HCT116 (cell line): Measurements from ENCODE around the gene SMIM32. TPM values are rescaled to one million over a fixed set of nuclear protein-coding genes. Genes with fewer than 3 reads are reported as not detected.

Experiments used
- ATAC-seq: fragments of 200-7000 bp; cut with Tn5 transposase; 2 replicates; pipeline ENCODE4 v1.9.1; 2020; ENCODE audit warnings: mild to moderate bottlenecking, moderate library complexity
- BruUV-seq: library from RNA; stranded (reverse); fragments of 400-500 nt; replicated peaks from 2 replicates; lab custom pipeline; 2021; lab: Mats Ljungman, UMichigan
- CTCF ChIA-PET: fragments of 300-600 bp; sonication (Branson Sonifier 250); formaldehyde crosslinking; loops from one replicate; lab custom pipeline; 2021; ENCODE audit warnings: antibody characterized with exemption; lab: Charles Lee
- POLR2A ChIA-PET: fragments of 300-600, 350-600 bp; sonication (Branson Sonifier 250); formaldehyde crosslinking; loops from one replicate; lab custom pipeline; 2021; ENCODE audit warnings: antibody characterized with exemption; lab: Charles Lee
- RAD21 ChIA-PET, 2 experiments: fragments of 300-600 bp; sonication (Branson Sonifier 250); formaldehyde crosslinking; loops; one replicate each; lab custom pipeline; 2023; ENCODE audit warnings: low total read pairs in 2 of 2; ENCODE audit not compliant: uncharacterized antibody in 2 of 2, unreplicated experiment in 2 of 2, low non-redundant PET in 1 of 2; lab: Charles Lee
- DNase-seq: peaks from one replicate; pipeline ENCODE4 v3.0.0-alpha.2; 2010; ENCODE audit warnings: low read depth, low spot score
- H2AFZ ChIP-seq: fragments of 200-600 bp; shearing (Covaris generic), sonication (generic); 2 replicates; pipeline ENCODE4 v1.6.1; 2017; ENCODE audit warnings: low read depth, mixed run types, mixed read lengths, antibody characterized with exemption, low read length; ENCODE audit not compliant: poor library complexity, severe bottlenecking
- H3K27ac ChIP-seq: 2 replicates; pipeline ENCODE4 v1.5.1; 2012; ENCODE audit warnings: low read depth, low read length
- H3K27me3 ChIP-seq: fragments of 200-600 bp; sonication (generic); 2 replicates; pipeline ENCODE4 v1.6.1; 2016; ENCODE audit warnings: mixed run types, low read length, mixed read lengths; ENCODE audit not compliant: insufficient read depth
- H3K36me3 ChIP-seq, 2 experiments: fragments of 200-500 bp in 1 of 2; fragments of 200-600 bp in 1 of 2; sonication (Bioruptor generic) in 1 of 2; sonication (generic) in 1 of 2; 2 replicates each; pipeline versions ENCODE4 v1.5.1 to v1.6.1; 2014 to 2016; ENCODE audit warnings: low read length in 2 of 2, inconsistent platforms in 1 of 2, mixed read lengths in 1 of 2, mixed run types in 1 of 2; ENCODE audit not compliant: insufficient read depth in 2 of 2, control insufficient read depth in 1 of 2
- H3K4me1 ChIP-seq, 2 experiments: fragments of 200-600 bp in 1 of 2; sonication (generic) in 1 of 2; 2 replicates each; pipeline versions ENCODE4 v1.5.1 to v1.6.1; 2012 to 2017; ENCODE audit warnings: low read length in 2 of 2, inconsistent platforms in 1 of 2, mild to moderate bottlenecking in 1 of 2, mixed read lengths in 1 of 2, mixed run types in 1 of 2, moderate library complexity in 1 of 2; ENCODE audit not compliant: insufficient read depth in 2 of 2, control insufficient read depth in 1 of 2
- H3K4me2 ChIP-seq: fragments of 200-600 bp; sonication (generic); 2 replicates; pipeline ENCODE4 v1.6.1; 2017; ENCODE audit warnings: mixed run types, low read length, mixed read lengths
- H3K4me3 ChIP-seq, 2 experiments: fragments of 200-600 bp in 1 of 2; sonication (generic) in 1 of 2; replicated peaks in 1 of 2; 2 replicates each; pipeline ENCODE4 v1.5.1; 2011 to 2016; ENCODE audit warnings: low read length in 2 of 2, control low read depth in 1 of 2, low read depth in 1 of 2, mild to moderate bottlenecking in 1 of 2, mixed read lengths in 1 of 2, mixed run types in 1 of 2
- H3K79me2 ChIP-seq: fragments of 200-600 bp; sonication (generic); 2 replicates; pipeline ENCODE4 v1.6.1; 2017; ENCODE audit warnings: mild to moderate bottlenecking, mixed run types, low read length, moderate library complexity, mixed read lengths; ENCODE audit not compliant: insufficient read depth
- H3K9ac ChIP-seq: fragments of 200-600 bp; sonication (generic); 2 replicates; pipeline ENCODE4 v1.6.1; 2016; ENCODE audit warnings: low read length, mixed read lengths
- H3K9me2 ChIP-seq: fragments of 200-600 bp; sonication (generic), shearing (Covaris generic); 2 replicates; pipeline ENCODE4 v1.6.1; 2017; ENCODE audit warnings: mixed run types, mild to moderate bottlenecking, moderate library complexity; ENCODE audit not compliant: insufficient read depth
- H3K9me3 ChIP-seq, 2 experiments: fragments of 200-500 bp in 1 of 2; fragments of 200-600 bp in 1 of 2; sonication (Bioruptor generic) in 1 of 2; sonication (generic) in 1 of 2; 2 replicates each; pipeline ENCODE4 v1.6.1; 2014 to 2017; ENCODE audit warnings: low read length in 2 of 2, mixed read lengths in 2 of 2, inconsistent platforms in 1 of 2, low read depth in 1 of 2, mild to moderate bottlenecking in 1 of 2, mixed run types in 1 of 2, moderate library complexity in 1 of 2; ENCODE audit not compliant: control insufficient read depth in 1 of 2, insufficient read depth in 1 of 2
- H4K20me1 ChIP-seq: fragments of 200-600 bp; sonication (generic), shearing (Covaris generic); 2 replicates; pipeline ENCODE4 v1.6.1; 2017; ENCODE audit warnings: mixed run types, mild to moderate bottlenecking, moderate library complexity; ENCODE audit not compliant: insufficient read depth
- EGR1 ChIP-seq: IDR thresholded peaks from 2 replicates; pipeline ENCODE4 v1.6.1; 2012; ENCODE audit warnings: low read depth
- ELF1 ChIP-seq: IDR thresholded peaks from 2 replicates; pipeline ENCODE4 v1.6.1; 2012; ENCODE audit warnings: low read depth, borderline replicate concordance
- EZH2 ChIP-seq: fragments of 200-600 bp; sonication (generic); IDR thresholded peaks from 2 replicates; pipeline ENCODE4 v1.6.1; 2017; ENCODE audit warnings: antibody characterized with exemption, mixed run types
- EZH2phosphoT487 ChIP-seq: fragments of 200-600 bp; IDR thresholded peaks from 2 replicates; pipeline ENCODE4 v1.6.1; 2018; ENCODE audit warnings: antibody characterized with exemption, borderline replicate concordance
- FOSL1 ChIP-seq: IDR thresholded peaks from 2 replicates; pipeline ENCODE4 v1.6.1; 2012; ENCODE audit warnings: low read depth
- JUND ChIP-seq: IDR thresholded peaks from 2 replicates; pipeline ENCODE4 v1.6.1; 2012
- POLR2A ChIP-seq: IDR thresholded peaks from 2 replicates; pipeline ENCODE4 v1.7.0; 2011; ENCODE audit warnings: borderline replicate concordance; ENCODE audit not compliant: insufficient read depth, insufficient read length; ENCODE audit errors: extremely low read depth
- POLR2AphosphoS5 ChIP-seq: IDR thresholded peaks from 2 replicates; pipeline ENCODE4 v1.6.1; 2011; ENCODE audit warnings: mild to moderate bottlenecking, low read depth, low read length, moderate library complexity
- RAD21 ChIP-seq: IDR thresholded peaks from 2 replicates; pipeline ENCODE4 v1.6.1; 2012; ENCODE audit warnings: low read depth, mild to moderate bottlenecking
- SP1 ChIP-seq: IDR thresholded peaks from 2 replicates; pipeline ENCODE4 v1.6.1; 2012; ENCODE audit warnings: low read depth
- SRF ChIP-seq: IDR thresholded peaks from 2 replicates; pipeline ENCODE4 v1.6.1; 2012; ENCODE audit warnings: low read depth
- TCF7L2 ChIP-seq: IDR thresholded peaks from 2 replicates; pipeline ENCODE4 v1.7.0; 2011; ENCODE audit warnings: borderline replicate concordance, inconsistent platforms; ENCODE audit not compliant: insufficient read depth, insufficient read length; ENCODE audit errors: extremely low read depth
- YY1 ChIP-seq: IDR thresholded peaks from 2 replicates; pipeline ENCODE4 v1.6.1; 2011; ENCODE audit warnings: low read length, low read depth, moderate library complexity, mild to moderate bottlenecking; ENCODE audit not compliant: insufficient replicate concordance; ENCODE audit errors: extremely low read depth
- ZNF274 ChIP-seq: fragments of 200-500 bp; sonication (Bioruptor generic); IDR thresholded peaks from 2 replicates; pipeline ENCODE4 v1.6.1; 2014; ENCODE audit warnings: mild to moderate bottlenecking, low read depth, low read length, inconsistent platforms
- intact Hi-C: fragments of 100-400 bp; cut with micrococcal nuclease; formaldehyde crosslinking; loops from 2 replicates; pipeline ENCODE4 v1.10.0; 2022
- total RNA-seq: library from RNA; stranded (reverse); gene quantifications from one replicate; pipeline ENCODE4 v1.2.1, GENCODE V29; 2021; ENCODE audit not compliant: unreplicated experiment
- TF ChIP-seq, protein P1 (sequence below): IDR thresholded peaks from 2 replicates; pipeline ENCODE4 v1.6.1; 2011; ENCODE audit warnings: mild to moderate bottlenecking, low read length, moderate library complexity; ENCODE audit not compliant: insufficient replicate concordance; ENCODE audit errors: extremely low read depth

SMIM32 gene
- total RNA-seq, 1 experiment from 2014 or later: not detected

DNA sequence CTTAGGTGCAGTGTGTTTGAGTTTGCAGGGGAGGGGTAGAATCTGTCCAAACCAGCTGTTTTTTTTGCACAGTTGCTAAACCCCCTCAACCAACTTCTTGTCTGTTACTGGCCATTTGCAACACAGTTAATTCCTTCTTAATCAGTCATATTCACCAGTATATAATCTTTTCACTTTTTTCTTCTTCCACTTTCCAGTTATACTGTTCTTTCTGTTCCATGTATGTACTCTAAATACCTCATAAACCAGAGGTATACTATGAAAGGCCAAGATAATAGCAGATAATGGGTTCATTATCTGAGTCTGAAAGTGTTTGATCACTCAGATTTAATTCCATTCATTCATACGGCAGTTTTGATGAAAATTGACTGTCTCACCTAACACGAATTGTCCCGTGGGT, 49.2 kb downstream of the SMIM32 start:
- Histone ChIP-seq H4K20me1 (peaks cover 42% of the 10 kb centered on the region), H3K9me2 (no peaks in the 10 kb centered on the region), H2AFZ (no peak overlapping the region), H3K9me3 (no peaks in the 10 kb centered on the region), H3K4me2 (no peak overlapping the region), H3K4me1 (no peaks in the 10 kb centered on the region), H3K27ac (no peak overlapping the region)
- ChIA-PET CTCF (no interaction called here), POLR2A (no interaction called here)
- no TSS peak for BruUV-seq
- no peak for ATAC-seq
- TF ChIP-seq EGR1 (no peak), SP1 (no peak), ZNF274 (no peak), ELF1 (no peak), FOSL1 (no peak), RAD21 (no peak), SRF (no peak), POLR2A (no peak), POLR2AphosphoS5 (no peak), EZH2phosphoT487 (no peak), EZH2 (no peak), TCF7L2 (no peak), JUND (no peak), YY1 (no peak)
- TF ChIP-seq, protein P1, sequence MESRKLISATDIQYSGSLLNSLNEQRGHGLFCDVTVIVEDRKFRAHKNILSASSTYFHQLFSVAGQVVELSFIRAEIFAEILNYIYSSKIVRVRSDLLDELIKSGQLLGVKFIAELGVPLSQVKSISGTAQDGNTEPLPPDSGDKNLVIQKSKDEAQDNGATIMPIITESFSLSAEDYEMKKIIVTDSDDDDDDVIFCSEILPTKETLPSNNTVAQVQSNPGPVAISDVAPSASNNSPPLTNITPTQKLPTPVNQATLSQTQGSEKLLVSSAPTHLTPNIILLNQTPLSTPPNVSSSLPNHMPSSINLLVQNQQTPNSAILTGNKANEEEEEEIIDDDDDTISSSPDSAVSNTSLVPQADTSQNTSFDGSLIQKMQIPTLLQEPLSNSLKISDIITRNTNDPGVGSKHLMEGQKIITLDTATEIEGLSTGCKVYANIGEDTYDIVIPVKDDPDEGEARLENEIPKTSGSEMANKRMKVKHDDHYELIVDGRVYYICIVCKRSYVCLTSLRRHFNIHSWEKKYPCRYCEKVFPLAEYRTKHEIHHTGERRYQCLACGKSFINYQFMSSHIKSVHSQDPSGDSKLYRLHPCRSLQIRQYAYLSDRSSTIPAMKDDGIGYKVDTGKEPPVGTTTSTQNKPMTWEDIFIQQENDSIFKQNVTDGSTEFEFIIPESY: no peak
- TF ChIP-seq, all 23 proteins: peak for 0
- Histone ChIP-seq H3K4me3 (no peak overlapping the region), H3K79me2 (peaks cover 100% of the 10 kb centered on the region), H3K27me3 (no peaks in the 10 kb centered on the region), H3K9ac (no peak overlapping the region), H3K36me3 (no peaks in the 10 kb centered on the region)
- RAD21 ChIA-PET: no interaction called here
- DNase-seq: no peak
- intact Hi-C loops: no loop called here
